Measurements from ENCODE around the gene ZNF816.

DNA sequence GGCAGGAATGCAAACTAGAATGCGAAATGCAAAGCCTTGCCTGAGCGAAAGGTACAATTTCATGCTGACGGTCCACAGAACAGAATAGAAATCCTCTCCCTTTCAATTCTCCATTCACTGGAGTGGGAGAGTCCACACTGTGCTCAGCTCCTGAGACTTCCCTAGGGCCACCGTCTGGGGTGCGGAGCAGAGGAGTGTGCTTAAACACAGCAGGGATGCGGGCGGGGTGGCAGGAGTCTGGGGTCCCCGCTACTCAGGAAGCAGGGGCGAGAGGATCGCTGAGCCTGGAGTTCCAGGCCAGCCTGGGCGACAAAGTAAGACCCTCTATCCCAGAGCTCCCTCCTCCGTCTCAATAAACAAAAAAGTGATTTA, 552 bp upstream of the ZNF816 start:
- TF ChIP-seq, protein P1, sequence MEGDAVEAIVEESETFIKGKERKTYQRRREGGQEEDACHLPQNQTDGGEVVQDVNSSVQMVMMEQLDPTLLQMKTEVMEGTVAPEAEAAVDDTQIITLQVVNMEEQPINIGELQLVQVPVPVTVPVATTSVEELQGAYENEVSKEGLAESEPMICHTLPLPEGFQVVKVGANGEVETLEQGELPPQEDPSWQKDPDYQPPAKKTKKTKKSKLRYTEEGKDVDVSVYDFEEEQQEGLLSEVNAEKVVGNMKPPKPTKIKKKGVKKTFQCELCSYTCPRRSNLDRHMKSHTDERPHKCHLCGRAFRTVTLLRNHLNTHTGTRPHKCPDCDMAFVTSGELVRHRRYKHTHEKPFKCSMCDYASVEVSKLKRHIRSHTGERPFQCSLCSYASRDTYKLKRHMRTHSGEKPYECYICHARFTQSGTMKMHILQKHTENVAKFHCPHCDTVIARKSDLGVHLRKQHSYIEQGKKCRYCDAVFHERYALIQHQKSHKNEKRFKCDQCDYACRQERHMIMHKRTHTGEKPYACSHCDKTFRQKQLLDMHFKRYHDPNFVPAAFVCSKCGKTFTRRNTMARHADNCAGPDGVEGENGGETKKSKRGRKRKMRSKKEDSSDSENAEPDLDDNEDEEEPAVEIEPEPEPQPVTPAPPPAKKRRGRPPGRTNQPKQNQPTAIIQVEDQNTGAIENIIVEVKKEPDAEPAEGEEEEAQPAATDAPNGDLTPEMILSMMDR (IDR thresholded peaks at IDR 0.05; ENCODE audit: control extremely low read depth in 1 of 3, insufficient read depth in 1 of 3, low read depth in 1 of 3, low read length in 3 of 3) = 0 out of 4 replicates have a peak, but pooled peaks of 1 of the 3 experiments have one; percentile 1
- no peak for TF ChIP-seq SRF (IDR thresholded peaks at IDR 0.05; ENCODE audit: low read depth, low read length)
- no peak for TF ChIP-seq EP300 (IDR thresholded peaks at IDR 0.05; ENCODE audit: borderline replicate concordance in 1 of 2, low read depth in 2 of 2, low read length in 2 of 2)
- TF ChIP-seq, protein P2, sequence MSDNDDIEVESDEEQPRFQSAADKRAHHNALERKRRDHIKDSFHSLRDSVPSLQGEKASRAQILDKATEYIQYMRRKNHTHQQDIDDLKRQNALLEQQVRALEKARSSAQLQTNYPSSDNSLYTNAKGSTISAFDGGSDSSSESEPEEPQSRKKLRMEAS (IDR thresholded peaks at IDR 0.05) = no peak
- TF ChIP-seq EGR1 (IDR thresholded peaks at IDR 0.05; ENCODE audit: borderline replicate concordance, low read depth, low read length) = no peak
- TF ChIP-seq RFX5 (IDR thresholded peaks at IDR 0.05; ENCODE audit: borderline replicate concordance, low read depth, low read length) = no peak
- TF ChIP-seq RNF2 (IDR thresholded peaks at IDR 0.05; ENCODE audit: borderline replicate concordance, low read depth, low read length, missing control alignments, poor library complexity, severe bottlenecking) = no peak
- TF ChIP-seq TBP (IDR thresholded peaks at IDR 0.05; ENCODE audit: low read depth, low read length) = no peak
- TF ChIP-seq RAD21 (IDR thresholded peaks at IDR 0.05 in 1 of 2, conservative IDR thresholded peaks at IDR 0.05 in 1 of 2; ENCODE audit: low read depth in 2 of 2, low read length in 2 of 2) = peak; percentile 15 to 35; a peak in 3 of 4 replicates

Data from H1 (cell line).